AG10803 (cell line): ENCODE results near the gene IGFL2.

Experiments used
- DNase-seq: peaks from one replicate; pipeline ENCODE4 v3.0.0; 2010; ENCODE audit warnings: low read depth
- H3K4me3 ChIP-seq: 2 replicates; pipeline ENCODE4 v1.5.1; 2011; ENCODE audit warnings: mild to moderate bottlenecking, low read length, control low read depth
- CTCF ChIP-seq: conservative IDR thresholded peaks from 2 replicates; pipeline ENCODE4 v1.5.1; 2011; ENCODE audit warnings: mild to moderate bottlenecking, low read length, control low read depth, inconsistent platforms

IGFL2 gene

GRCh38 chr19:46201454-46202310, 53.6 kb downstream of the IGFL2 start:
- TF ChIP-seq CTCF, result no peak
- no peak for DNase-seq
- no peak overlapping the region for H3K4me3 ChIP-seq

- no peak for TF ChIP-seq CTCF
- no peak for DNase-seq
- H3K4me3 ChIP-seq, result no peak overlapping the region
These were observed 54.4 kb downstream of the IGFL2 start for GRCh38 chr19:46202426-46202825.

- H3K4me3 ChIP-seq, result no peak overlapping the region
- no peak for TF ChIP-seq CTCF
- no peak for DNase-seq
These were observed 55.1 kb downstream of the IGFL2 start for GRCh38 chr19:46202872-46203860.

GRCh38 chr19:46204008-46204407, 56.0 kb downstream of the IGFL2 start:
- no peak overlapping the region for H3K4me3 ChIP-seq
- no peak for TF ChIP-seq CTCF
- DNase-seq, result no peak

GRCh38 chr19:46205183-46205984, 57.3 kb downstream of the IGFL2 start:
- H3K4me3 ChIP-seq, result no peak overlapping the region
- DNase-seq, result no peak
- no peak for TF ChIP-seq CTCF

GRCh38 chr19:46206176-46206575, 58.1 kb downstream of the IGFL2 start:
- no peak overlapping the region for H3K4me3 ChIP-seq
- no peak for DNase-seq
- no peak for TF ChIP-seq CTCF
